Activated T-helper 2 cell treated with anti-CD3 and anti-CD28 coated beads, Interferon-gamma antibody, Interleukin-2, Interleukin-4, amounts not matched to agents 10 μg/mL and 5 μg/mL and 100 μg/mL, durations not matched to agents 14 hours and 24 hours and 36 hours (primary cell): ENCODE data around the gene RND2. TPM values are rescaled to one million over a fixed set of nuclear protein-coding genes. Genes with fewer than 3 reads are reported as not detected.
"Not testable (repeated sequence)": the region's sequence is repeated elsewhere in the genome, so short reads cannot be mapped to it uniquely, and the experiment has no call there.

Source experiments
- DNase-seq: peaks from one replicate; pipeline ENCODE4 v3.0.0; 2021; ENCODE audit warnings: low spot score
- H3K27ac Mint-ChIP-seq: one replicate; pipeline ENCODE4 v1.8.0; 2021; ENCODE audit warnings: mixed read lengths
- H3K27me3 Mint-ChIP-seq: one replicate; pipeline ENCODE4 v1.8.0; 2021; ENCODE audit warnings: low read depth, mixed read lengths
- H3K36me3 Mint-ChIP-seq: one replicate; pipeline ENCODE4 v1.8.0; 2021; ENCODE audit warnings: low read depth, mixed read lengths
- H3K4me1 Mint-ChIP-seq: one replicate; pipeline ENCODE4 v1.8.0; 2021; ENCODE audit warnings: low read depth, mixed read lengths
- H3K4me3 Mint-ChIP-seq: one replicate; pipeline ENCODE4 v1.8.0; 2021; ENCODE audit warnings: low read depth, mild to moderate bottlenecking, moderate library complexity, mixed read lengths
- H3K9me3 Mint-ChIP-seq: one replicate; pipeline ENCODE4 v1.8.0; 2021; ENCODE audit warnings: mixed read lengths
- intact Hi-C: fragments of 100-400 bp; cut with micrococcal nuclease; formaldehyde crosslinking; loops from one replicate; pipeline ENCODE4 v1.15.1; 2023
- total RNA-seq: library from RNA; stranded (reverse); gene quantifications from 2 replicates; pipeline ENCODE4 v1.2.3, GENCODE V29; 2022

Gene RND2
- 0.05 TPM in 1 of 2 replicates, not detected in the other for total RNA-seq

GRCh38 chr17:43024407-43025289, at the start of gene RND2:
TSS of gene RND2 (plus strand) at chr17:43025231. CDS start at chr17:43025348, 117 bp downstream.
- H3K36me3 Mint-ChIP-seq, result no peaks in the 10 kb centered on the region
- peak within 1 kb of the TSS; percentile 90 for H3K4me3 Mint-ChIP-seq
- H3K9me3 Mint-ChIP-seq, result no peaks in the 10 kb centered on the region
- peaks cover 11% of the 10 kb centered on the region for H3K27me3 Mint-ChIP-seq
- H3K4me1 Mint-ChIP-seq, result peaks cover 16% of the 10 kb centered on the region
- peak; percentile 69 for DNase-seq
- H3K27ac Mint-ChIP-seq, result peak within 1 kb of the TSS; percentile 84
- intact Hi-C loops, result loop anchor here (5.0 kb wide), 3 partner anchors 148 to 458 kb away; partner anchors contain the start of genes DHX8 and NBR1

GRCh38 chr17:42975265-42975664, 49.8 kb upstream of the RND2 start:
- intact Hi-C loops, result no loop called here
- H3K27ac Mint-ChIP-seq, result no peak overlapping the region
- H3K27me3 Mint-ChIP-seq, result no peaks in the 10 kb centered on the region
- H3K4me1 Mint-ChIP-seq, result peaks cover 4% of the 10 kb centered on the region
- H3K36me3 Mint-ChIP-seq, result peaks cover under 1% of the 10 kb centered on the region
- no peak for DNase-seq
- H3K9me3 Mint-ChIP-seq, result no peaks in the 10 kb centered on the region
- H3K4me3 Mint-ChIP-seq, result no peak overlapping the region

GRCh38 chr17:42975701-42976100, 49.3 kb upstream of the RND2 start:
- H3K27me3 Mint-ChIP-seq, H3K4me3 Mint-ChIP-seq, intact Hi-C loops, H3K9me3 Mint-ChIP-seq, H3K4me1 Mint-ChIP-seq, H3K36me3 Mint-ChIP-seq, DNase-seq, H3K27ac Mint-ChIP-seq: not testable (repeated sequence)

GRCh38 chr17:42979511-42980273, 45.3 kb upstream of the RND2 start, which contains the start of gene PTGES3L:
TSS of gene PTGES3L (minus strand) at chr17:42980080. CDS start at chr17:42980053, 27 bp downstream.
- peaks cover 22% of the 10 kb centered on the region for H3K36me3 Mint-ChIP-seq
- intact Hi-C loops, result loop anchor here (2.0 kb wide), 1 partner anchor 15 kb away; the partner anchor contains the start of gene AARSD1
- peak; percentile 20 for DNase-seq
- no peaks in the 10 kb centered on the region for H3K9me3 Mint-ChIP-seq
- H3K4me1 Mint-ChIP-seq, result peaks cover 21% of the 10 kb centered on the region
- peak within 1 kb of the TSS; percentile 96 for H3K27ac Mint-ChIP-seq
- peak within 1 kb of the TSS; percentile 99 for H3K4me3 Mint-ChIP-seq
- no peaks in the 10 kb centered on the region for H3K27me3 Mint-ChIP-seq

GRCh38 chr17:42980274-42980765, 44.7 kb upstream of the RND2 start, which contains the start of gene RUNDC1:
TSS of gene RUNDC1 (plus strand) at chr17:42980565. CDS start at chr17:42980577, 12 bp downstream.
- Mint-ChIP-seq H3K4me3 (peak within 1 kb of the TSS; percentile 99), H3K27me3 (no peaks in the 10 kb centered on the region), H3K36me3 (peaks cover 28% of the 10 kb centered on the region), H3K4me1 (peaks cover 24% of the 10 kb centered on the region), H3K27ac (peak within 1 kb of the TSS; percentile 96), H3K9me3 (no peaks in the 10 kb centered on the region)
- intact Hi-C loops, result loop anchor here (2.0 kb wide), 1 partner anchor 16 kb away; the partner anchor contains the start of gene AARSD1
- peak; percentile 87 for DNase-seq

GRCh38 chr17:42980766-42981397, 44.1 kb upstream of the RND2 start:
- peak; percentile 54 for DNase-seq
- peak overlapping the region; percentile 96 for H3K27ac Mint-ChIP-seq
- H3K4me1 Mint-ChIP-seq, result peaks cover 28% of the 10 kb centered on the region
- peaks cover 33% of the 10 kb centered on the region for H3K36me3 Mint-ChIP-seq
- H3K27me3 Mint-ChIP-seq, result no peaks in the 10 kb centered on the region
- intact Hi-C loops, result loop anchor here (1.0 to 2.0 kb wide), 2 partner anchors 16 to 17 kb away; partner anchors contain the start of genes AARSD1 and RPL27
- no peaks in the 10 kb centered on the region for H3K9me3 Mint-ChIP-seq
- peak overlapping the region; percentile 98 for H3K4me3 Mint-ChIP-seq

- peaks cover 28% of the 10 kb centered on the region for H3K4me1 Mint-ChIP-seq
- intact Hi-C loops, result no loop called here
Measured at GRCh38 chr17:42982266-42982665, 42.8 kb upstream of the RND2 start.

GRCh38 chr17:42985225-42985624, 39.8 kb upstream of the RND2 start:
- Mint-ChIP-seq H3K4me3 (no peak overlapping the region), H3K9me3 (no peaks in the 10 kb centered on the region), H3K4me1 (peaks cover 24% of the 10 kb centered on the region), H3K36me3 (peaks cover 69% of the 10 kb centered on the region), H3K27ac (peak overlapping the region; percentile 16), H3K27me3 (no peaks in the 10 kb centered on the region)
- intact Hi-C loops, result no loop called here
- no peak for DNase-seq

More at GRCh38 chr17:42982266-42982665, 42.8 kb upstream of the RND2 start:
- no peak for DNase-seq
- Mint-ChIP-seq H3K27ac (peak overlapping the region; percentile 60), H3K9me3 (no peaks in the 10 kb centered on the region), H3K27me3 (no peaks in the 10 kb centered on the region), H3K4me3 (peak overlapping the region; percentile 98), H3K36me3 (peaks cover 40% of the 10 kb centered on the region)

- Mint-ChIP-seq H3K9me3 (no peaks in the 10 kb centered on the region), H3K4me3 (no peak overlapping the region), H3K4me1 (peaks cover 10% of the 10 kb centered on the region), H3K27ac (no peak overlapping the region), H3K36me3 (peaks cover 82% of the 10 kb centered on the region), H3K27me3 (no peaks in the 10 kb centered on the region)
- intact Hi-C loops, result no loop called here
- DNase-seq, result no peak
Measured at GRCh38 chr17:42989141-42989540, 35.9 kb upstream of the RND2 start.

- no peak for DNase-seq
- H3K36me3 Mint-ChIP-seq, result peaks cover 83% of the 10 kb centered on the region
- peaks cover 7% of the 10 kb centered on the region for H3K4me1 Mint-ChIP-seq
- no peak overlapping the region for H3K27ac Mint-ChIP-seq
- intact Hi-C loops, result loop anchor here (10.0 kb wide), 1 partner anchor 415 kb away; the partner anchor contains the start of gene PSMC3IP
- H3K4me3 Mint-ChIP-seq, result no peak overlapping the region
- no peaks in the 10 kb centered on the region for H3K27me3 Mint-ChIP-seq
- H3K9me3 Mint-ChIP-seq, result no peaks in the 10 kb centered on the region
Measured at GRCh38 chr17:42989726-42990652, 35.0 kb upstream of the RND2 start.

GRCh38 chr17:42991471-42991870, 33.6 kb upstream of the RND2 start:
- Mint-ChIP-seq H3K36me3 (peaks cover 78% of the 10 kb centered on the region), H3K4me3 (no peak overlapping the region), H3K27ac (no peak overlapping the region), H3K4me1 (no peaks in the 10 kb centered on the region), H3K9me3 (no peaks in the 10 kb centered on the region), H3K27me3 (no peaks in the 10 kb centered on the region)
- no peak for DNase-seq
- intact Hi-C loops, result loop anchor here (10.0 kb wide), 1 partner anchor 417 kb away; the partner anchor contains the start of gene PSMC3IP
